GM12891 (cell line): Measurements from ENCODE around the gene ATP6V1G1.

Experiments
- DNase-seq: peaks from one replicate; pipeline ENCODE4 v3.0.0; 2011; ENCODE audit warnings: low spot score; ENCODE audit not compliant: insufficient read length
- FAIRE-seq: peaks from 2 replicates; lab custom pipeline; 2011; peaks lifted over from hg19 to GRCh38; lab: Jason Lieb, UNC
- PAX5 ChIP-seq: IDR thresholded peaks from 2 replicates; pipeline ENCODE4 v1.6.1; 2011; ENCODE audit warnings: low read length, moderate library complexity, mild to moderate bottlenecking; ENCODE audit not compliant: insufficient read depth, severe bottlenecking
- POLR2A ChIP-seq: IDR thresholded peaks from 2 replicates; pipeline ENCODE4 v1.6.1; 2011; ENCODE audit warnings: low read depth, low read length, control low read depth
- POLR2AphosphoS5 ChIP-seq: IDR thresholded peaks from 2 replicates; pipeline ENCODE4 v1.6.1; 2011; ENCODE audit warnings: low read depth, low read length, control low read depth
- POU2F2 ChIP-seq: IDR thresholded peaks from 2 replicates; pipeline ENCODE4 v1.6.1; 2011; ENCODE audit warnings: low read depth, mild to moderate bottlenecking, control low read depth, low read length, moderate library complexity
- SPI1 ChIP-seq: IDR thresholded peaks from 2 replicates; pipeline ENCODE4 v1.6.1; 2011; ENCODE audit warnings: low read depth, low read length, control low read depth
- TAF1 ChIP-seq: IDR thresholded peaks from 2 replicates; pipeline ENCODE4 v1.6.1; 2011; ENCODE audit warnings: low read depth, low read length, control low read depth

The ATP6V1G1 gene

GRCh38 chr9:114631166-114631565 is 43.6 kb downstream of the ATP6V1G1 start:
- no peak for FAIRE-seq
- no peak for TF ChIP-seq TAF1
- no peak for TF ChIP-seq POU2F2
- TF ChIP-seq PAX5, result no peak
- no peak for TF ChIP-seq POLR2AphosphoS5
- TF ChIP-seq POLR2A, result no peak
- TF ChIP-seq SPI1, result no peak
- DNase-seq, result no peak

- DNase-seq (no peak), FAIRE-seq (no peak)
- no peak for TF ChIP-seq POLR2AphosphoS5
- no peak for TF ChIP-seq PAX5
- TF ChIP-seq SPI1, result no peak
- TF ChIP-seq POU2F2, result no peak
- TF ChIP-seq POLR2A, result no peak
- TF ChIP-seq TAF1, result no peak
Measured at GRCh38 chr9:114633438-114634089, 46.0 kb downstream of the ATP6V1G1 start.

GRCh38 chr9:114634387-114634786 is 46.8 kb downstream of the ATP6V1G1 start:
- FAIRE-seq, result no peak
- DNase-seq, result no peak

GRCh38 chr9:114638404-114638803 is 50.8 kb downstream of the ATP6V1G1 start:
- FAIRE-seq (no peak), DNase-seq (no peak)
- no peak for TF ChIP-seq POU2F2
- TF ChIP-seq TAF1, result no peak
- TF ChIP-seq POLR2A, result no peak
- TF ChIP-seq PAX5, result no peak
- TF ChIP-seq POLR2AphosphoS5, result no peak
- no peak for TF ChIP-seq SPI1

More at GRCh38 chr9:114634387-114634786, 46.8 kb downstream of the ATP6V1G1 start:
- TF ChIP-seq POLR2A (no peak), TAF1 (no peak), POLR2AphosphoS5 (no peak), PAX5 (no peak), SPI1 (no peak), POU2F2 (no peak)

GRCh38 chr9:114641967-114642366 is 54.4 kb downstream of the ATP6V1G1 start:
- FAIRE-seq, result no peak
- TF ChIP-seq POLR2AphosphoS5 (no peak), POLR2A (no peak), SPI1 (no peak), PAX5 (no peak), TAF1 (no peak), POU2F2 (no peak)
- no peak for DNase-seq

GRCh38 chr9:114643001-114643400 is 55.4 kb downstream of the ATP6V1G1 start:
- TF ChIP-seq POLR2AphosphoS5 (no peak), POU2F2 (no peak), PAX5 (no peak), TAF1 (no peak), SPI1 (no peak), POLR2A (no peak)
- no peak for DNase-seq
- no peak for FAIRE-seq

GRCh38 chr9:114643896-114644295 is 56.3 kb downstream of the ATP6V1G1 start:
- no peak for FAIRE-seq
- TF ChIP-seq POLR2A (no peak), POLR2AphosphoS5 (no peak), TAF1 (no peak), PAX5 (no peak), SPI1 (no peak), POU2F2 (no peak)

More at GRCh38 chr9:114643896-114644295, 56.3 kb downstream of the ATP6V1G1 start:
- no peak for DNase-seq
